Activated CD8-positive, alpha-beta memory T cell treated with anti-CD3 and anti-CD28 coated beads, Interleukin-2, amount 50 U/mL, for 24 hours (primary cell): ENCODE measurements around the gene ADARB2.
"Not testable (repeated sequence)": the region's sequence is repeated elsewhere in the genome, so short reads cannot be mapped to it uniquely, and the experiment has no call there.

Source experiments
- DNase-seq: peaks from one replicate; pipeline ENCODE4 v3.0.0-alpha.2; 2020; ENCODE audit errors: extremely low read depth

ADARB2 gene

DNA sequence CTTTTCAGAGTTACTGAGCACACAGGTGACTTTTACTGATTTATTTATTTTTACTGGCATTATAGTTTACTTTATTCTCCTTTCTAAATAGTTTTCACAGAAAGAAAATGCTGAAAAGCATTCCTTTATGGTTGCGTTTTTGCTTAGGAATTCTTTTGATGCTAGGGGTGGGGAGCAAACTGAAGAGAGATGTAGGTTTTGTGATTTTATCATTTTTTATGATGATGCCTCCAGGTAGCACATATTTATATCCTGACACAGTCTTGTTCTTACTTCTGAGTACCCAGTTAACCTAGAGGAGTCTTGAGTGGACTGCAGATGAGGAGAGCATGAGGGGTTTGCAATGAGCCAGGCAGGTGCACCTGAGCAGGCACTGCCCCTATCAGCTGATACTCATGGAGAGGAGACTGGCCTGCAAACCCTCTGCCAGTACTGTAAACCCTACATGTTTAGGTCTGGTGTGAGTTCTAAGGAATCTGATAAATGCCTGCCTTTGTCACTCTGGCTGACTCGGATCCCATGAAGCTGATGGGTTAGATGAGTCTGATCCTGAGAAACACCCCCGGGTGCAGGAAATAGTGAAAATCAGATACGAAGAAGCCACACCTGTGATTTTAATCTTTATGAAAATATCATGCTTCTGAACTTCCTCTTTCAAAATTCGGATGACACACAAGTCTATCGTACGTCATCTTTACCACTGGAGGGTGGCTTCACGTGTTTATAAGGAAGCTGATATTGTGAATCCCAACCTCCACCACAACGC lies 378.3 kb downstream of the ADARB2 start:
- DNase-seq = no peak

DNA sequence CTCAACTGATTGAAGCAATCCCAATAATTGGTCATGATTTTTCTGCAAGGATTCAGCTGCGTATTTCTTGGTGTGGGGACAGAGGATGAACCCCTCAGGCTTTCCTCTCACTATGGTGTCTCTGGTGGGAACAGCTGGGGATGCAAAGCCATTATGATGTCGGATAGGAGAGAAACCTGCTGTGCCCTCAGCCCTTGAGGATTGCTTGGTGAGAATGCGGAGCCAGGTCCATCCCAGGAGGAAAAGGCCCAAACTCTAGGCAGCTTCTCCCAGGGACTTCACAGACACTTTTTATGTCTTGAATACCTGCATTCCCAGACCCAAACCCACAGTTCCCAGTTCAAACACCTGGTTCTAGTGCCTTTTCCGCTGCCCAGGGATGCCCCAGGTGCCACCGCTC lies 379.2 kb downstream of the ADARB2 start:
- no peak for DNase-seq

- DNase-seq = no peak
Observed at GRCh38 chr10:1356349-1356748, 381.0 kb downstream of the ADARB2 start.

DNA sequence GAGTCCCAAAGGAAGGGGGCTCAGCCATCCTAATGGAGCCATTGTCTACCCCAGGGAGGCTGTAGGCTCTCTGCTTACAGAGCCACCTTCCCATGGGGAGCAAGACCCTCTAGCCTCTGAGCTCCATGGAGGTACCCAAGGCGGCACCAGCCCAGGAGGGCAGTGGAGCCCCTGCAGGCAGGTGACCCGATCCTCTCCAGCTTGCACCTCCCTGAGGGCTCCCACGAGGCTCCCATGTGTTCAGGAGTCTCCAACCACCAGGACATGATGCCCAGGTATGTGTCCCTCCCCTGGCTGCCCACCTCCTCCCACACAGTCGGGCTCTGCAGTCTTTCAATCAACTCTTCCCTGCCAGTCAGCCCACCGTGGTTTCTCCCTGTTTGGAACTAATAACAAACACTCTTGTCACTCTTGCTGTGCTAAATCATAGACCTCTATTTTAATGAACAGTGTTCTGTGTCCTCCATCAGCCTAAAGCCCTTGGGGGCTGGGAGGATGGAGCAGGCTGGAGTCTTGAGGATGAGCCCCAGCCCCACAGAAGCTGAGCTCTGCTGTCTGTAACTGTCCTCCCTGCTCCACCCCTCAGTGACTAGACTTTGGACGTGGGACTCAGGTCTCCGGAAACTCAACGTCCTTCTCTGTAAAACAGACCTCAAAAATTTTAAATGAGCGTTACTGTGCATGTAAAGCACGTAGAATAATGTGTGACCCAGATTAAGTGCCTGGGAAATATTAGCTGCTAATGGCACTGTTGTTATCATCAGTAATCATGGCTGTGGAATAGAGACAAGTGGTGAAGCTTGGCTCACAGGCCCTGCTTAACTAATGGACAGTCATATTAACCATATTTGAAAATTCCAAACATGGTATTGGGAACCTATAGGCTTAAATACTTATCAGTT lies 382.3 kb downstream of the ADARB2 start:
- no peak for DNase-seq

DNA sequence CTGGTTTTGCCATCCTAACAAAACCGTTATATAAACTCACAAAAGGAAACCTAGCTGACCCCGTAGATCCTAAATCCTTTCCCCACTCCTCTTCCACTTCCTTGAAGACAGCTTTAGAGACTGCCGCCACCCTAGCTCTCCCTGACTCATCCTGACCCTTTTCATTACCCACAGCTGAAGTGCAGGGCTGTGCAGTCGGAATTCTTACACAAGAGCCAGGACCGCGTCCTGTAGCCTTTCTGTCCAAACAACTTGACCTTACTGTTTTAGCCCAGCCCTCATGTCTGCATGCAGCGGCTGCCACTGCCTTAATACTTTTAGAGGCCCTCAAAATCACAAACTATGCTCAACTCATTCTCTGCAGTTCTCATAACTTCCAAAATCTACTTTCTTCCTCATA lies 385.0 kb downstream of the ADARB2 start:
- DNase-seq = not testable (repeated sequence)

- DNase-seq = no peak
Observed at GRCh38 chr10:1348773-1349050, 388.6 kb downstream of the ADARB2 start.

DNA sequence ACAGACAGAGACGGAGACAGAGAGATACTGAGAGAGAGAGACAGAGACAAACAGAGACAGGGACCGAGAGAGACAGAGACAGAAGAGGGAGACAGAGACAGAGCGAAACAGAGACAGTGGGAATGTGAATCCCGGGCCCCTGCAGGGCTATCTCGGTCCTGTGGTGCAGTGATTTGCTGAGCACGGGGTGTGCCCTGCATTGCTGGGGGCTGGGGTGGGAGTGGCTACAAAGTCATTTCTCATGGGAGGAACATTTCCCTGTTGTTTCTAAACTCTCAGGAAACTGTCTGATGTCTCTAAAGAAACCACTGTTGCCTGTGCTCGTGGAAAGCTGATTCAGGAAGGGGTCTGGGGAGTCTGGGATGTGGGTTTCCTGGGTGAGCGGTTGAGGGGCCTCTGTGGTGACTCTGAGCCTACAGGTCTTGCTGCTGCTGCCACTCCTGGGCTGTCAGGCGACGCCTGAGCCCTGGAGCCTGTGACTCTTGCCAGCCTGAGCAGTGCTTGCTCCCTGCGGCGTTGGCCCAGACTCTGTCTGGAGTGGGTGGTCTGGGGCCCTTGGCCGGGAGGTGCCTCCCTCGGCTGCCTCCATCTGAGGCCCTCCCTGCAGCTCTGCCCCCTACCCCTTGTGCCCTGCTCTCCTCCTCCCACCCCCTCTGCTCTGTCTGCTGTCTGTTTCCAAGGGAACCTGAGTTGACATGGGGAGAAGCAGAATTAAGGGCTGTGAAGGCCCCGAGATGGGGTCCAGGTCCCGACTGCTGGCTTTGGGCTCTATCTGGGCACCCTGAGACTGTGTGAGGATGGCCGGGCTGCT lies 389.2 kb downstream of the ADARB2 start:
- DNase-seq = no peak

DNA sequence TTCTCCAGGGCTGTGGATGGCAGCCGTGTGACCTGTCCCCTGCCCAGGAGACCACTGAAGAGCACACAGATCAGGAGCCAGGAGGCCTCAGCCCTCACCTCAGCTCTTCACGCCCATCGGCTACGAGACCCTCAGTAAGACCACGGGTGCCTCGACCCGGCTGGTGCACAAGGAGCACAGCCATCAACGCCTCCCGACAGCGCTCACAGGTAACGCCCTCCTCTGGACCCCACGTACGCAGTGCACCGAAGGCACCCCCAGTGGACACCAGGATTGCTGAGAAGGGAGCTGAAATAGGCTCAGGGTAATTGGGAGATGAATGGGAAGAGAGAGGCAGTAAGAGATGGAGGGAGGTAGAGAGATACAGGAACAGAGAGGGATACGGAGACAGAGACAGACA lies 389.8 kb downstream of the ADARB2 start:
- DNase-seq = no peak

- no peak for DNase-seq
Observed at GRCh38 chr10:1346201-1346600, 391.1 kb downstream of the ADARB2 start.

DNA sequence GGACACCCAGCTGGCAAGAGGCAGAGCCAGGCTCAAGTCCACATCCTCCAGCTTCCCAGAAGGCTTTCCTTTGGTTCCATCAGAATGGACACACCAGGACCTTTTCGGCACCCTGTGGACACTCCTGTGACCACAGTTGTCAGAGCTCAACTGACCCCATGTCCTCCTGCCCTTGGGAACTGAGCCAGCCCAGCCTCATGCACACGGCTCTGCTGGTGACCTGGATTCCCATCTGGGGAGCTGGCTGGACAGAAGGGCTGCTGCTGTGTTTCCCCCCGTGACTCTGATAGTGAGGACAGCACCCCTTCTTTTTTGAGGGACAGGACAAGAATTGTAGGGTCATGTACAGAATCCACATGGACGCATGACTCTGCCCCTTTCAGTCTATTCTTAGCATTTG lies 392.0 kb downstream of the ADARB2 start:
- DNase-seq = no peak

- DNase-seq = no peak
Observed at GRCh38 chr10:1344846-1345245, 392.5 kb downstream of the ADARB2 start.

GRCh38 chr10:1344408-1344807 lies 392.9 kb downstream of the ADARB2 start:
- DNase-seq = no peak

- DNase-seq = no peak
Observed at GRCh38 chr10:1343176-1343575, 394.1 kb downstream of the ADARB2 start.

DNA sequence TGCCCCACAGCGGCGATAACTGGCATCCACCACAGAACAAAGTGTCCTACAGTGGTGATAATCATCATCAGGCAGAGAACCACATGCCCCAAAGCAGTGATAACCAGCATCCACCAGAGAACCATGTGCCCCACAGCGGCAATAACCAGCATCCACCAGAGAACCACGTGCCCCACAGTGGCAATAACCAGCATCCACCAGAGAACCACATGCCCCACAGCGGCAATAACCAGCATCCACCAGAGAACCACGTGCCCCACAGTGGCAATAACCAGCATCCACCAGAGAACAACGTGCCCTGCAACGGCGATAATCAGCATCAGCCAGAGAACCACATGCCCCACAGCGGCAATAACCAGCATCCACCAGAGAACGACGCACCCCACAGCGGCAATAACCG lies 396.3 kb downstream of the ADARB2 start:
- DNase-seq = not testable (repeated sequence)

- DNase-seq = no peak
Observed at GRCh38 chr10:1339396-1339795, 397.9 kb downstream of the ADARB2 start.

DNA sequence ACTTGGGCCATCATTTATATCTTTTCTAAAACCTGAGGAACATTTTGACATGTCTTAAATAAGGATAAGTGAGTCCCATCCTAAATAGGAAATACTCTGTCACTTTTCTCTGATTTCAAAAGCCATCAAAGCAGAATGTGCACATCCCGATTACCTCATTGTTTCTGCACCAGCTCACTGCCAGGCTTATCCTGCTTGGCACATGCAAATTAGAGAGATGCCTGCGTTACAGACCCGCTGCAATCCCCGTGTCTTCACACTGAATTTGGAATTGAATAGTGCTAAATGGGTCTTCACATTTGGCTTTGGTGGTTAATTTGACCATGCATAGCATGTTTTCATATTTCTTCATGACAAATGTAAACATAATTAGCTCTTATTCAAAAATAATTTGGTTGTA lies 401.7 kb downstream of the ADARB2 start:
- DNase-seq = no peak

GRCh38 chr10:1333981-1334380 lies 403.3 kb downstream of the ADARB2 start:
- DNase-seq = no peak

DNA sequence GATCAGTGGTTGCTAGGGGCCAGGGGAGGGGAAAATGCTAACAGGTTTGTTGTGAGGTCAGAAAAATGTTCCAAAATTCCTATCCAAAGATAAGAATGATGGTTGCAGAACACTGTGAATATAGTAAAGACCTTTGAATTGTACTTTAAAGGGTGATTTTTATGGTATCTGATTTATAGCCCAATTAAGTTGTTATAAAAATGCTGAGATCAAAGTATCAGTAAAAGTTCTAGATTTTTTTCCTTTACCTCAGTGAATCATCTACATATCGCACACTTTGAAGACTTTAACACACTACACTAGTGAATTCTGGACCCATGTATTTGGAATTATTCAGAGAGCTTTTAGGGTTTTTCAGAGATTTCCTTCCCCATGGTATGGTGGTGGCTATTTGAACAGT lies 405.8 kb downstream of the ADARB2 start:
- no peak for DNase-seq

GRCh38 chr10:1329622-1330021 lies 407.7 kb downstream of the ADARB2 start:
- DNase-seq = no peak

DNA sequence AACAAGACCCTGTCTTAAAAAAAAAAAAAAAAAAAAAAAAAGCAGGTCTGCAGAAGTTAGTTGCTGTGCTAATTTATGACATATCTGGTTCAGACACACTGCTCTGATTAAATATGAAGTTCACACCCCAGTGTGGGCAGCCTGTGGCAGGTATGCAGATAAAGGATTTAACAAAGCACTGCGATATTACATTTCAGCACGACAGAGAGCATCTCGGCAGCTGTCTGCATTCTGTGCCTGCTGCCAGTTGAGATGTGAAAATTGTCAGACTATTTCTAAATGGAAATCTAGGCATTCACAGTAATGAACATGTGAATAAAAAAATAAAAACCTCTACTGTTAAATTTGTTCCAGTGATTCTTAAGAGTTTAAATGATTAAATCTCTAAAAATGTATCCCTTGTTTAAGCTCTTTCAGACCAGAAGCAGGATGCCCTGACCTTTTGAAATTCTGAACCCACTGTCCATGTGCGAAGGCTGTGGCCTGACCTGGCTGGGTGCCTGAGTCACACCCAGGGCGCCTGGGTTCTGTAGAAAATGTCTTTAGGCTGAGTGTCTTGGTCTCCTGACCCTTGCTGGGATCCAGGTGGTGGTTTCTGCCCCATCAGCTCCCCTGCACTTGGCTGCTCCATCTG lies 408.2 kb downstream of the ADARB2 start:
- no peak for DNase-seq

GRCh38 chr10:1328161-1328823 lies 409.0 kb downstream of the ADARB2 start:
- no peak for DNase-seq
